Astrocyte (in vitro differentiated cells and primary cell): ENCODE data around the gene VDAC1.

Experiments used
- EZH2 ChIP-seq: IDR thresholded peaks from 2 replicates; pipeline ENCODE4 v1.6.1; 2012; ENCODE audit warnings: mild to moderate bottlenecking, low read length, inconsistent platforms; ENCODE audit not compliant: insufficient read depth
- TF ChIP-seq, protein P1 (sequence below): IDR thresholded peaks from 2 replicates; pipeline ENCODE4 v1.5.1; 2011; ENCODE audit warnings: low read depth, mild to moderate bottlenecking, inconsistent platforms, low read length, moderate library complexity; ENCODE audit not compliant: insufficient read depth

DNA sequence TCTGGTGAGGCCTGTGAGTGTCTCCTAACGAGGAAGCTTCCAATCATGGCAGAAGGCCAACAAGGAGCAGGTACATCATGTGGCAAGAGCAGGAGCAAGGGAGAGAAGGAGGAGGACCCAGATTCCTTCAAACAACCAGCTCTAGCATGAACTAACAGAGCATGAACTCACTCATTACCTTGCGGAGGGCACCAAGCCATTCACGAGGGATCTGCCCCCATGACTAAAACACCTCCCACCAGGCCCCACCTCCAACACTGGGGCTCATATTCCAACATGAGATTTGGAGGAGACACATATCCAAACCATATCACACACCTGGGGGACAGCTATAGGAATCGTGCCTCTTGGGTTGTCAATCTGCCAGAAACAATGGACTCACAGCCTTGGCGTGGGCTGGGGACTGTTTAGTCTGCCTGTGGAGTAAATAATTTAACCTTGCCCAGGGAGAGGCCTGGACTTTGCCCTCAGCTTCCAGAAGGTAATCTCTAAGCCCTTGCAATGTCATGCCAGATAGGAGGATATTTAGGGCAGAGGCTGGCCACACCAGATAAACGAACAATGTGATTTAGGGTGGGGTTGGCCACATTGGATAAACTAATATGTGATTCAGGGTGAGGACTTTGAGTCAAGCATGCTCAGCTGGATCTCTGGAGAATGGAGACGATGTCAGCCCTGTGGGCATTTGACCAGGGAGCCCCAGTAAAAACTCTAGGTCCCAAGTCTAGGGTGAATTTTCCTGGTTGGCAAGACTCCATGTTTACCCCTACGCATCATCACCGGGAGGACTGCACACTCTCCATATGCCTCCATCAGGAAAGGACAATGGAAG is 13.6 kb upstream of the VDAC1 start:
- TF ChIP-seq, protein P1, sequence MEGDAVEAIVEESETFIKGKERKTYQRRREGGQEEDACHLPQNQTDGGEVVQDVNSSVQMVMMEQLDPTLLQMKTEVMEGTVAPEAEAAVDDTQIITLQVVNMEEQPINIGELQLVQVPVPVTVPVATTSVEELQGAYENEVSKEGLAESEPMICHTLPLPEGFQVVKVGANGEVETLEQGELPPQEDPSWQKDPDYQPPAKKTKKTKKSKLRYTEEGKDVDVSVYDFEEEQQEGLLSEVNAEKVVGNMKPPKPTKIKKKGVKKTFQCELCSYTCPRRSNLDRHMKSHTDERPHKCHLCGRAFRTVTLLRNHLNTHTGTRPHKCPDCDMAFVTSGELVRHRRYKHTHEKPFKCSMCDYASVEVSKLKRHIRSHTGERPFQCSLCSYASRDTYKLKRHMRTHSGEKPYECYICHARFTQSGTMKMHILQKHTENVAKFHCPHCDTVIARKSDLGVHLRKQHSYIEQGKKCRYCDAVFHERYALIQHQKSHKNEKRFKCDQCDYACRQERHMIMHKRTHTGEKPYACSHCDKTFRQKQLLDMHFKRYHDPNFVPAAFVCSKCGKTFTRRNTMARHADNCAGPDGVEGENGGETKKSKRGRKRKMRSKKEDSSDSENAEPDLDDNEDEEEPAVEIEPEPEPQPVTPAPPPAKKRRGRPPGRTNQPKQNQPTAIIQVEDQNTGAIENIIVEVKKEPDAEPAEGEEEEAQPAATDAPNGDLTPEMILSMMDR, result no peak
- TF ChIP-seq EZH2, result no peak
